HG03066 (cell line): ENCODE results near the gene CDK5RAP1.

Experiments
- ATAC-seq: cut with Tn5 transposase; IDR thresholded peaks from one replicate; pipeline ENCODE4 v1.9.1; 2021; ENCODE audit warnings: low read depth; ENCODE audit not compliant: unreplicated experiment

Gene CDK5RAP1

DNA sequence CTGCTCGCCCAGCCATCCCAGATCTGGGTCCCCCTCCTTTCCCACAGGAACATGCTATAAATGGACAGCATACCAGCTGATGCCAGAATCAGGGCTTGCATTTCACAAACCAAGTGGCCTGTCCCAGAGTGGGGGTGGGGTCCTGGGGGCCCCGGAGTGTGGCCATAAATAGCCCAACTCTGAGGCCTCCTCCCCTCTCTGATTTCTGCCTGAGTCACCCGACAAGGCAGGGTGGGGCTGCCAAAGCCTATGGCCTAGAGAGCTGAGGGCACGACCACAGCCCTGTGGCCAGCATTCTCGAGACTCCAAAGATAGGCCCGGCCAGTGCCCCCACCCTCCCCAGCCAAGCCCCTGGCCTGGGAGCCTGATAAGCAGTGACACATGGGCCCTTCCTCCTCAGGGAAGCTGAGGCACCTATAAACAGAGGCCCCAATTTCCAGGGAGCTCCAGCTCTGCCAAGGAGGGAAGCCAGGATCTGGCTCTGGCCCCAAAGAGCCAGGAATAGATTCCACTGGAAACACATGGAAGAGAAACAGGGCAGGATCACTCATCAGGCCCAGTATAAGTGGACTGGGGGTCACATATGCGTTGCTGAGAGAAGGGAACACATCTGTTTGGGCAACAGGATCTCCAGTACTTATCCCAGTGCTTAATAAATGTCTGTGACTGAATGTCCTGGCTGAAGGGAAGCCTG, 22.0 kb upstream of the CDK5RAP1 start:
- ATAC-seq, result no peak

DNA sequence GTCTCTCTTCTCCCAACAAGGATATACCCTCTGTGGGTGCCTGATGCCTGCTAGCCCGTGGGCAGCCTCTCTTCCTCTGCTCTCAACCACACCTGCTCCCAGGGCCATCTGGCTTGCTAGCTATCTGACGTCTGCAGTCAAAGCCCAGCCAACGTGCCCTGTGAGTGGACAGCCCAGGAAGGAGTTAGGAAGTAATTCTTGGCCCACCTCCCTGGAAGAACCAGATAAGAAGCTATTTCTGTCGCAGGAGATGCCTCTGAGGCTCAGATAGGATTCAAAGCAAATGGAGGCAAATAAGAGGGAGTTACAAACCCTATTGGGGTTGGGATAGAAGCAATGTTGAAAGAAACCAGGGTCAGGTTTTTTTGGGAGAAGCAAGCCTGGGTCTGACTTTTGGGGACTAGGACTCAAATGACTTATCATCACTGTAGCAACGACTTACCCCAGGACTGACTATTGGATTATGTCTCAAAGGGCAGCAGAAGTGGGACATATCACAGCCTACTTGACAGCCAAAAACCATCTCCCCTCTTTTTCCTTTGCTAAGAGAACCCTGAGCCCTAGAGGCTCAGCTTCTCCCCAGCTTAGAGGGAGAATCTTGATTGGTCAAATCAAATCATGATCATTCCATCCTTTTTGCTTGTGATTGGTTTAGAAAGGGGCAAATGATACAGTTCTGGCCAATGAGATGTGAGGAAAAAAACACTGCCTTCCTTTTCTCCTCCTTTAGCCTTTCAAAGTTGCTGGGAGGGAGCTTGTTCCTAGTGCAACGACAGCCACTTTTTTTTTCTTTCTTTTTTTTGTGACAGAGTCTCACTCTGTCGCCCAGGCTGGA, 18.0 kb upstream of the CDK5RAP1 start:
- ATAC-seq, result no peak

DNA sequence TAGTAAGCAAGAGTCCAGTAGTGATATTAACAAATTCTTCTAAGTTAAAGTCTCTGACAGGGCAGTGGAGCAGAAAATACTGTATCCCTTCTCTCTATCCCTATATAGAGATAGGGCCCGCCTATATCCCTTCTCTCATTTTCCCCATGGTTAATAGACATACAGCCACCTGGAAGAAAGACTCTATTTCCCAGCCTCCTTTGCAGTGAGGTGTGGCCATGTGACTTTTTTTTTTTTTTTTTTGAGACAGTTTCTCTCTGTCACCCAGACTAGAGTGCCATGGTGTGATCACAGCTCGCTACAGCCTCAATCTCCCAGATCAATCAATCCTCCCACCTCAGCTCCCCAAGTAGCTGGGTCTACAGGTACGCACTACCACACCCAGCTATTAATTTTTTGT, 16.7 kb upstream of the CDK5RAP1 start:
- ATAC-seq, result no peak

DNA sequence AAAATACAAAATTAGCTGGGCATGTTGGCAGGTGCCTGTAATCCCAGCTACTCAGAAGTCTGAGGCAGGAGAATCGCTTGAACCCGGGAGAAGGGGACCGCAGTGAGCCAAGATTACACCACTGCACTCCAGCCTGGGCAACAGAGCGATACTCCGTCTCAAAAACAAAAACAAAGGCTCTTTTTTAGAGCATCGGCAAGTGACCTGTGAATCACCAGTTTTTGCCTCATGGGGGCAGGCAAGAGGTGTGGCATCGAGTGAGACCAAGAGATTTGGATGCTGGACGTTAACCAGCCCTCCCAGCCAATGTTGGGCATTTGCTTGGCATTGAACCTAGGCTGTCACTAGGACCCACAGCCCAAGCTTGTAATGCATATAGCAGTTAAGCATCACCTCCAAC, 14.6 kb upstream of the CDK5RAP1 start:
- no peak for ATAC-seq

DNA sequence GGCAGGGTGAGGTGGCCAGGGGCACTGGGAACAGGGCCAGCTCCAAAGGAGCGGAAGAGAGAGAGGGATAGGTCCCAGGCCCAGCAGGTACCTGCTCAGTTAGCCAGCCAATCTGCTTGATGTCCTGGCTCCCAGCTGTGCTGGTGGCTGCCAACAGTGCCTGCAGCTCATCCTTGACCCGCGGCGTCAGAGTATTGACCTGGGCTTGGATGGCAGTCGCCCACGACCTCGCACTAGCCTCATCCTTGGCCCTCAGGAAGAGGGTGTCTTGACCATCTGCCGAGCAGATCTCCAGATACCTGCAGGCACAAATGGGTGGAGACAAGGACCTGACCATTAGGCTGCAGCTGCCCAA, 11.1 kb upstream of the CDK5RAP1 start:
- ATAC-seq, result no peak

DNA sequence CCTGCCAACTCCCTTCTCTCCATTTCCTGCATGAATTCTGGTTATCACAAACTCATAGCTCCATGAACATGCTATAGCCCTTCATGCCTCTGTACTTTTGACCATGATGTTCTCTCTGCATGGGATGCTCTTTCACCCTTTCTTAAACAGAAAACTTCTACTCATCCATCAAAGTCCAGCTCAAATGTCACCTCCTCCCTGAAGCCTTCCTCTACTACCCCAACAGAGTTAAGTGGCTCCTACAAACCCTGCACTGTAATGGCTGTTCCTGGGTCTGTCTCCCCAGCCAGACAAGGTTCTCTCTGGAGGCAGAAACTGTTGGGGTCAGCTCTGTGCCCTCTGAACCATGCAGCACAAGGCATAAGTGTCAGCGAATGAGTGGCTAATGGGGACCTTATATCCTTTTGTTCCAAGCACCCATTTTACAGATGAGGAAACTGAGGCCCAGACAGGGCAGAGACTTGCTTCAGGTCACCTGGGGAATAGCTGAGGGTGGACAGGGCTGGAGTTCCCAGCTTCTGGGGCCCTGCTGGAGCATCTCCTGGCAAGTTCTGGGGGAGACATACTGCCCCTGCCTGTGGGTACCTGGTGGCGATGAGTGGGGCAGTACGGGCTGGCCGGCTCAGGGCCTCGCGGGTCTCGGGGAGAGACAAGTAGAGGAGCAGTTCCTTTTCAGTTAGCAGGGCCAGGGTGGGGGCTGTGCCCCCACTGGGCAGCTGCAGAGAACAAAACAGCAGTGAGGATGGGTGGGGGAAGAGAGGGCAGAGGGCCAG, 10.6 kb upstream of the CDK5RAP1 start:
- ATAC-seq, result no peak

DNA sequence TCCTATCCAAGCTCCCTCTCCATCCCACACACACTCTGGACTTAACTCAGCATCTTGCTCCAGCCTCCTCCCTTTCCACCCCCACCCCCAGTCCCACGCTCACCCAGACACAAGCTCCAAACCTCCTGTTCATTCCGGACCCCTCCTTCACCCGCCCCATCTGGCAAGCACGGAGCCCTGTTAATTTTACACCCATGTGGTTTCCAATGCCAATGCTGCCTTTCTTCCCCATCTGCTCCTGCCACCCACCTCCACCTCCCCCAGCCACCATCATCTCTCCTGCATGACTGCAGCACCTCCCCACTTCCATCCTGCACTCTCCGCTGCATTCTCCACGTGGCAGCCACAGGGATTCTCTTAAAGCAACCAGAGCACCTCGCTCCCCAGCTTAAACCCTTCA, 9.9 kb upstream of the CDK5RAP1 start:
- ATAC-seq, result no peak

DNA sequence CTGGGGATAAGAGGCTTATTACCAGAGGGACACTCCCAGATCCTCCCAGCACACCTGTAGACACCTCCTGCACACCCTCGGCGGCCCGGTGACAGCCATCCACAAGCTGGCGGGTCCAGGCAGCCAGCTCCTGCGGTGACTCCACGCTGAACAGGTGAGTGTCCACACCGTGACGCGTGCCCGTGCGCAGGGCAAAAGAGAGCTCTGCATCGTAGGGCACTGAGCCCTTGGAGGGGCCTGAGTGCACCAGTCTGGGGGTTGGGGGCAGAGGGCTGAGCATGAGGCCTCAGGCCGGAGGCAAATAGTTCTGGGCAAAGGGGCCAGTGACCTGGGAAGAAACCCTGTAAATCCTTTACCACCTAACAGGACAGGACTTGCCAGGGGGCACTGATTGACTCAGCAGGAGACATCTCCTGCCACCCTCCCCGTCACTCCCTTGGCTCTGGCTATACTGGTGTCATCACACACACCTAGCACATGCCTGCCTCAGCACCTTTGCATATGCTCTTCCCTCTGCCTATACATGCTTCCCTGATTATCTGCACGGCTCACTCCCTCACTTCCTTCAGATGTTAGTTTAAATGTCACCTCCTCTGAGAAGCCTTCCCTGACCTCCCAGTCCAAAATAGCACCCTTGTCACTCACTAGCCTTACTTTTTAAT, 8.9 kb upstream of the CDK5RAP1 start:
- ATAC-seq, result no peak

DNA sequence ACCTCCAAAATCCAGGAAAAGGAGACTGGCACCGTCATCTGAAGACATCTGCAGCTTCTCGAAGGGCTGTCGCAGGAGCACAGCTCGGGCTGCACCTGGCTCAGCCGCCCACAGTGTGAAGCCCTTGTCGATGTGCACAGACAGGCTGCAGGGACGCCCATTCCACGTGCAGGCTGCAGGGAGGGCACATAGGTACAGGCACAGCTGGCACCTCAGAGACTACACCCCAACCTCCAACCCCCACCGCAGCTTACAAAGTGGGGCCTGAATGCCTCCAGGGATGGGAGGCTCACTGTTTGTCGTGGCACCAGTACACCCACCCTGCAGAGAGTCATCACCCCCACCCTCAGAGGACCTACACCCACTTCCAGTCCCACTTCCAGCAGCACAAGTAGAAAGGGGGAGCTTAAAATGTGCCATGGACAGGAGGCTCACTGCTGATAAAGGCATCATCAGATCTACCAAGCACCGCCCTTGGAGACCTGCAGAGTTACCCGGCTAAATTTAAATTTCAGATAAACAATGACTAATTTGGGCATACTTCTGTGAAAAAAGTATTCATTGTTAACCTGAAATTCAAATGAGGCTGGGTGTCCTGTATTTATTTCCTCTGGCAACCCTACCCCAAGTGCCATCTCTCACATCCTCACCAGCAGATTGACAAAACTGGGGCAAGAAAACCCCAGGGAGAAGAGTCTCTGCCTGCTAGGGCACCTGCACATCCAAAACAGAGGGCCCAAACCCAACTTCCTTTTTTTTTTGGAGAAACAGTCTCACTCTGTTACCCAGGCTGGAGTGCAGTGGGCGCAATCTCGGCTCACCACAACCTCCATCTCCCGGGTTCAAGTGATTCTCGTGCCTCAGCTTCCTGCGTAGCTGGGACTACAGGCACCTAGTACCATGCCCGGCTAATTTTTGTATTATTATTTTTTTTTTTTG, 7.7 kb upstream of the CDK5RAP1 start:
- ATAC-seq, result no peak

DNA sequence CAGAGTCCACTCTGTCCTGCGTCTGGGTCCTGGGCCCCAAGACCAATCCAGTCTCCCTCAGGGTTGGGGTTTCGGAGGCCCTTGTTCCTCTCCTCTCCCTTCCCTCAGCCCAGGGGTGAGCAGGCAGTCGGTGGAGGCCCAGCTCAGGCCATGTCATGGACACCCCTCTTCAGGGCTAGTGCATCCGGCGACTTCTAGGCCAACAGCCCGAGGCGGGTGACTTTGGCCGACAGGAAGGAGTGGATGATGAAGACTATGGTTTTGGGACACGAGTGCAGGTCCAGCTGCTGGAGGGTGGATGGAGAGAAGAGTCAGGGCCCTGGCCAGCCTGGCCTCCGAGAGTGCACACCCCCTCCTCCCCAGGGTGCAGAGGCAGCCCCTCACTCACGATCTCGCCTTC, 7.0 kb upstream of the CDK5RAP1 start:
- no peak for ATAC-seq

DNA sequence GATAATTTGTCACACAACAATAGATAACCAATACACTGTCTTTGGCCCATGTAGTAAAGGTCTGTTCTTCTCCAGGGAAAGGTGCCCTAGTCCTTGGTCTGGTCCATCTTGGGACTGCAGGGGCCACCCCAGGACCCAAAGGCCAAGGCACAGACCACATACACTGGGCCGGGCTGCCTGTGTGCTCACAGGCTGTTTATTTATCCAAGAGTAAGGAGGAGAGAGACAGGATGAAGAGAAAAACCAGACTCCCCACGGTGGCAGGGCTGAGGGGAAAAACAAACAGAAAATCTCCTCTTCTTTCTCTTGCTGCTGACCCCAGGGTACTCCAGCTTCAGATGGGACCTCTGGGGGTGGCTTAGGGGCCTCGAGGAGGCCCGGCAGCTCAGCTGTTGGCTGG, 6.5 kb upstream of the CDK5RAP1 start:
- ATAC-seq, result no peak

DNA sequence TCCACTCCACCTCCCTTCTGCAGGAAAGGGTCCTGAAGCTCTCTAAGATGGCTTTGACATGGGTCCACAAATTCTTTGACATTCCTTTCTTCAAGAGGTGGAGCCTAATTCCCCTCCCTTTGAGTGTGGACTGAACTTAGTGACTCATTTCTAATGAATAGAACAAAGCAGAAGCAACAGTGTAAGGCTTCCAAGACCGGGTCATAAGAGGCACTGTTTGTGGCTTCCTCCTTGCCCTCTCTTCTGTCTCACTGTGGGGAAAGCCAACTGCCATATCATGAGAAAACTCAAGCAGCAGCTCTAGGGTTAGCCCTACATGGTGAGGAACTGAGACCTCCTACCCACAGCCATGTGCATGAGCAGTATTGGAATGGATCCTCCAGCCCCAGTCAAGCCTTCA, 5.9 kb upstream of the CDK5RAP1 start:
- no peak for ATAC-seq

DNA sequence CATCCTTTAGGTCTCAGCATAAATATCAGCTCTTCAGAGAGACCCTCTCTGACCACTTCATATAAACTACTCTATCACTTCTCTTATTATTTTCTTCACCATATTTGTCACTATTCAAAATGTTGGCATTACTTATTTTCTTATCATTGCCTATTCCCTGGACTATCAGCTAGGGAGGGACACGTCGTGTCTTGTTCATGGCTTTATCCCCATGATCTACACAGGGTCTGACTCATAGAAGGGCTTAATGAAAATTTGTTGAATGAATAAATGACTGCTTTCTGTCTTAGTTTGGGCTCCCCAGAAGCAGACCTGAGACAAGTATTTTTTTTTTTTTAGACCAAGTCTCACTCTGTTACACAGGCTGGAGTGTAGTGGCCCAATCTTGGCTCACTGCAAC, 3.0 kb upstream of the CDK5RAP1 start:
- ATAC-seq, result no peak

DNA sequence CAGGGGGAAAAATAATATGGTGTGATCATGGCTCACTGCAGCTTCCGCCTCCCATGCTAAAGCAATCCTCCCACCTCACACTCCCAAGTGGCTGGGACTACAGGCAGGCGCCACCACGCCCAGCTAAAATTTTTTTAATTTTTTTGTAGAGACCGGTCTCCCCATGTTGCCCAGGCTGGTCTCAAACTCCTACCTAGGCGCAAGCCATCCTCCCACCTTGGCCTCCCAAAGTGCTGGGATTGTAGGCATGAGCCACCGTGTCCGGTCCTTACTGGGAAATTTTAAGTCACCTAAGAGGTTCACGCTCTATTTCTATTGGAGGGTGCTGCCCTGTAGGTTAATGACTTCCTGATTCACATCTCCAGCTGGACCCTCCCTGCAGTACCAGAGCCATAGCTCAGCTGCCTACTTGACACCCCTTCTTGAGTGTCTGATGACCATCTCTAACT, 626 bp upstream of the CDK5RAP1 start:
- no peak for ATAC-seq

DNA sequence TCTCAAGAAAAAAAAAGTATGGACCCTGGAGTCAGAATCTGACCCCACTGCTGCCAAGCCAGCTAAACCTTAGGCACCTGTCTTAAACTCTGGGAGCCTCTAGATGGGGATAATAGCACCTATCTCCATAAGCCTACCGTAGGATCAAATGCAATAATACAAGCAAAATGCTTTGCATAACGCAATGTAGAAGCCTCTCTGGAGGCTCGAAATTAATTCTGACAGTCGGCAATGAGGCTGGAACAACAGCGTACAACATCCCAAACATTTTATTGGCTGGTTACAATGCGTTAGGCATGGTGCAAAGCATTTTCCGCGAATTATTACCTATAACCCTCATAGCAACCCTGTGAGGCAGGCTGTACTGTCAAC, 521 bp downstream of the CDK5RAP1 start:
- ATAC-seq, result no peak

DNA sequence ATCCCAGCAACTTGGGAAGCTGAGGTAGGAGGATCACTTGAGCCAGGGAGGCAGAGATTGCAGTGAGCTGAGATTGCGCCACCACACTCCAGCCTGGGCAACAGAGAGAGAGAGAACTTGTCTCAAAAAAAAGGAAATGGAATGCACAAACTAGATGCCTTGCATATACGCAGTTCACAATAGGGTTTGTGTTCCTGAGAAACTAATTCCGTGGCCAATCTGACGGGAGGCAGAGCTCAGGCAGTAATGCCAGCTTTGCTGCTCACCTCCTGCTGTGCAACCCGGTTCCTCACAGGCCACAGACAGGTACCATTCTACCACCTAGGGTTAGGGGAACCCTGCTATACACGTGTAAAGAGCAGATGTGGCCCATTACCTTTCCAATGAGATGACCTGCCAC, 1.4 kb downstream of the CDK5RAP1 start:
- ATAC-seq, result no peak

DNA sequence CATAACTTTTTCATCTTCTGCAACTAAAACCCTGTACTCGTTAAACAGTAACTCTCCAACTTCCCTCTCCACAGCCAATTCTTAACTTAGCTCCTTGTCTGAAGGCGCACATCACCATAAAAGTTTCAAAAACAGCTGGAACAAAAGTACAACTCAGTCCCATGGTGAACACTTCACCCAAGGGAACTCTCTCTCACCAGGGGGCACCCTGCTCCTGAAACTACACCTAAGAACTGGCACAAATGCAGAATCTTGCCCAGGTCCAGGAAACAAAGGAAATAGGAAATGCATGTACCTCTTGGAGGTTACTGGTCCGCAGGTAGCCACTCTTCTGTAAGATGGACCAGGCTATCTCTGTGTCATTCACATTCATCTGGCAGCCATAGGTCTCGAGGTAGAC, 6.6 kb downstream of the CDK5RAP1 start:
- no peak for ATAC-seq

DNA sequence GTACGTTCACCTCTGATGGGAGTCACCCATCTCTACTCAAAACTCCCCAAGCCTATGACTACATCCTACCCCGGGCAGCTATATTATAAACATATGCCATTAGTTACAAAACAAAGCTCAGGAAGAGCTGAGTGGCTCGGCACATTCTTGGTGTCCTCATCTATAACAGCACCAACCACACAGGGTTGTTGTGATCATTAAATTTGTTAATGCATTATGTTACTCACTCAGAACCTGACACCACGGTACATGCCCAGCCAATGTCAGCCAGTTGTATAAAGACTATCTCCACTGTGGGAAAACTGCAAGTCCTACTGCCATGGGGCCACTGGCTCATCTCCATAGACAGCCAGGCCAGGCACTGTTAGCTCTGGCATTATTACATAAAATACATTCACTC, 7.7 kb downstream of the CDK5RAP1 start:
- no peak for ATAC-seq

DNA sequence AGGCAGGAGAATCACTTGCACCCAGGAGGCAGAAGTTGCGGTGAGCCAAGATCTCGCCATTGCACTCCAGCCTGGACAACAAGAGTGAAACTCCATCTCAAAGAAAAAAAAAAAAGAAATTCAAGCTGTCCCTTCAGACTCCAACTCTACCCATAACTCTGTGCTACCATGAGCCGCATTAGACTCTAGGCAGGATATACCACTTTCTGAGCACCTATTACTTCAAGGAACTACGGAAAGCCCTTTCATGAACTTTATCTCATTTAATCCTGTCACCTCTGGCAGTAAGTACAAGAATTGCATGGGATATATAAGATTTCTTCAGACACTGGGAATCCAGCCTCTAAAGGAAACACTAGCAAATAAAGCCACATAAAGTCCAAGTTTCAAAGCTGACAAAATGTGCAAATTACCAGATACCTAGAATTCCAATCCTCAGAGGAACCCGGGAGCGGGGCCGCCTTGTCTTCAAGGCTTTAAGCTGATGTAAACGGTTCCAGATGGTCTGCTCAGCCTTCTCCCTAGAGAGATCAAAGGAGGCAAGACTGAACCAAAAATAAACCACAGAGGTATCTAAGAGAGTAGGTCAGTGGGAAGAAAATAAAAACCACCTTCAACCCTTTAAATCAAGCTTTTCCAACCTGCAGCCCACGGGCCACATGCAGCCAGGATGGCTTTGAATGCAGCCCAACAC, 9.4 kb downstream of the CDK5RAP1 start:
- no peak for ATAC-seq
